Activated naive CD4-positive, alpha-beta T cell treated with anti-CD3 and anti-CD28 coated beads, Interleukin-2, amount 50 U/mL, for 72 hours (primary cell): ENCODE measurements around the gene OGFOD3. TPM values are rescaled to one million over a fixed set of nuclear protein-coding genes. Genes with fewer than 3 reads are reported as not detected.
"Not testable (repeated sequence)": the region's sequence is repeated elsewhere in the genome, so short reads cannot be mapped to it uniquely, and the experiment has no call there.

Experiments used
- ATAC-seq, 2 donors: fragments of 150-1000 bp; cut with Tn5 transposase; 2 replicates each; pipeline ENCODE4 v1.10.0; 2021; ENCODE audit warnings: mild to moderate bottlenecking in 2 of 2, moderate library complexity in 2 of 2
- DNase-seq, 2 donors: peaks; one replicate each; pipeline ENCODE4 v3.0.0; 2021 to 2022; ENCODE audit warnings: low spot score in 2 of 2
- H3K27ac Mint-ChIP-seq, 2 donors: one replicate each; pipeline ENCODE4 v1.8.0; 2022; ENCODE audit warnings: mild to moderate bottlenecking in 2 of 2, mixed read lengths in 2 of 2
- H3K36me3 Mint-ChIP-seq, 2 donors: one replicate each; pipeline ENCODE4 v1.8.0; 2022; ENCODE audit warnings: mixed read lengths in 2 of 2
- H3K9me3 Mint-ChIP-seq, 2 donors: one replicate each; pipeline ENCODE4 v1.8.0; 2022; ENCODE audit warnings: mixed read lengths in 2 of 2
- total RNA-seq, 2 donors: library from RNA; stranded (reverse); gene quantifications; one replicate each; pipeline ENCODE4 v1.2.3, GENCODE V29; 2022

Gene OGFOD3
- total RNA-seq, 2 donors from 2014 or later, result 16.8 to 23.5 TPM

- ATAC-seq (no peak), DNase-seq (no peak)
- H3K36me3 Mint-ChIP-seq, result no peaks in the 10 kb centered on the region
- H3K9me3 Mint-ChIP-seq, result no peaks in the 10 kb centered on the region
- no peak overlapping the region for H3K27ac Mint-ChIP-seq
These were observed 52.6 kb downstream of the OGFOD3 start for GRCh38 chr17:82365606-82366295.

GRCh38 chr17:82361885-82362633, 56.3 kb downstream of the OGFOD3 start:
- DNase-seq (no peak), ATAC-seq (no peak)
- Mint-ChIP-seq H3K36me3 (no peaks in the 10 kb centered on the region), H3K27ac (peak overlapping the region in 1 of 2 donors; percentile 86), H3K9me3 (peaks cover 0 to 5% of the 10 kb centered on the region in 2 donors)

- H3K36me3 Mint-ChIP-seq, ATAC-seq, H3K9me3 Mint-ChIP-seq: not testable (repeated sequence)
These were observed 58.8 kb downstream of the OGFOD3 start for GRCh38 chr17:82359451-82360074.

GRCh38 chr17:82358465-82359350, 59.7 kb downstream of the OGFOD3 start, which contains the start of gene TEX19:
Gene TEX19, plus strand, starts transcription at chr17:82359247. Its CDS starts 2,904 bp downstream, at chr17:82362151.
- ATAC-seq (peak; percentile 47 to 57), DNase-seq (no peak)
- Mint-ChIP-seq H3K27ac (peak within 1 kb of the TSS in 1 of 2 donors; percentile 5), H3K36me3 (no peaks in the 10 kb centered on the region), H3K9me3 (peaks cover 0 to 5% of the 10 kb centered on the region in 2 donors)

More at GRCh38 chr17:82359451-82360074, 58.8 kb downstream of the OGFOD3 start:
- not testable (repeated sequence) for DNase-seq, H3K27ac Mint-ChIP-seq

- no peak for DNase-seq
- Mint-ChIP-seq H3K9me3 (peaks cover 0 to 5% of the 10 kb centered on the region in 2 donors), H3K27ac (no peak overlapping the region), H3K36me3 (no peaks in the 10 kb centered on the region)
- ATAC-seq, result peak in 1 of 2 donors; percentile 31
These were observed 61.0 kb downstream of the OGFOD3 start for GRCh38 chr17:82357394-82357793.

- Mint-ChIP-seq H3K27ac (no peak overlapping the region), H3K36me3 (no peaks in the 10 kb centered on the region), H3K9me3 (peaks cover 0 to 5% of the 10 kb centered on the region in 2 donors)
- DNase-seq, result no peak
- ATAC-seq, result no peak
These were observed 61.5 kb downstream of the OGFOD3 start for GRCh38 chr17:82356845-82357355.

GRCh38 chr17:82355770-82356427, 62.5 kb downstream of the OGFOD3 start:
- ATAC-seq (no peak), DNase-seq (no peak)
- H3K27ac Mint-ChIP-seq, result no peak overlapping the region
- no peaks in the 10 kb centered on the region for H3K36me3 Mint-ChIP-seq
- peaks cover 0 to 5% of the 10 kb centered on the region in 2 donors for H3K9me3 Mint-ChIP-seq

GRCh38 chr17:82354804-82355308, 63.5 kb downstream of the OGFOD3 start:
- Mint-ChIP-seq H3K36me3 (no peaks in the 10 kb centered on the region), H3K9me3 (peaks cover 0 to 5% of the 10 kb centered on the region in 2 donors), H3K27ac (peak overlapping the region in 1 of 2 donors; percentile 65)
- ATAC-seq (no peak), DNase-seq (no peak)

GRCh38 chr17:82353484-82353883, 64.9 kb downstream of the OGFOD3 start:
- H3K27ac Mint-ChIP-seq, result no peak overlapping the region
- ATAC-seq (no peak), DNase-seq (no peak)
- H3K36me3 Mint-ChIP-seq, result no peaks in the 10 kb centered on the region
- peaks cover 0 to 3% of the 10 kb centered on the region in 2 donors for H3K9me3 Mint-ChIP-seq

GRCh38 chr17:82351713-82352488, 66.5 kb downstream of the OGFOD3 start:
- H3K27ac Mint-ChIP-seq, result no peak overlapping the region
- ATAC-seq, result peak; percentile 89 to 90
- H3K36me3 Mint-ChIP-seq, result no peaks in the 10 kb centered on the region
- no peaks in the 10 kb centered on the region for H3K9me3 Mint-ChIP-seq
- peak; percentile 73 to 87 for DNase-seq

GRCh38 chr17:82351254-82351712, 67.1 kb downstream of the OGFOD3 start:
- Mint-ChIP-seq H3K27ac (no peak overlapping the region), H3K36me3 (no peaks in the 10 kb centered on the region), H3K9me3 (no peaks in the 10 kb centered on the region)
- ATAC-seq (no peak), DNase-seq (no peak)

GRCh38 chr17:82350182-82351030, 68.0 kb downstream of the OGFOD3 start:
- DNase-seq, result peak in 1 of 2 donors; percentile 52
- Mint-ChIP-seq H3K27ac (no peak overlapping the region), H3K9me3 (no peaks in the 10 kb centered on the region), H3K36me3 (no peaks in the 10 kb centered on the region)
- peak in 1 of 2 donors; percentile 43 for ATAC-seq

GRCh38 chr17:82349287-82349701, 69.1 kb downstream of the OGFOD3 start:
- ATAC-seq (no peak), DNase-seq (no peak)
- Mint-ChIP-seq H3K27ac (no peak overlapping the region), H3K36me3 (no peaks in the 10 kb centered on the region), H3K9me3 (no peaks in the 10 kb centered on the region)

GRCh38 chr17:82348866-82349265, 69.5 kb downstream of the OGFOD3 start:
- ATAC-seq (no peak), DNase-seq (no peak)
- Mint-ChIP-seq H3K36me3 (no peaks in the 10 kb centered on the region), H3K27ac (no peak overlapping the region), H3K9me3 (no peaks in the 10 kb centered on the region)
